ENCODE measurements around the gene LRRC23. TPM values are rescaled to one million over a fixed set of nuclear protein-coding genes. Genes with fewer than 3 reads are reported as not detected.

LRRC23 gene
- total and polyA plus RNA-seq, 2 of the 13 experiments (the other 11 are each of a cell fraction or from before 2014, with no cell fraction given) = 6.0 to 7.8 TPM

DNA sequence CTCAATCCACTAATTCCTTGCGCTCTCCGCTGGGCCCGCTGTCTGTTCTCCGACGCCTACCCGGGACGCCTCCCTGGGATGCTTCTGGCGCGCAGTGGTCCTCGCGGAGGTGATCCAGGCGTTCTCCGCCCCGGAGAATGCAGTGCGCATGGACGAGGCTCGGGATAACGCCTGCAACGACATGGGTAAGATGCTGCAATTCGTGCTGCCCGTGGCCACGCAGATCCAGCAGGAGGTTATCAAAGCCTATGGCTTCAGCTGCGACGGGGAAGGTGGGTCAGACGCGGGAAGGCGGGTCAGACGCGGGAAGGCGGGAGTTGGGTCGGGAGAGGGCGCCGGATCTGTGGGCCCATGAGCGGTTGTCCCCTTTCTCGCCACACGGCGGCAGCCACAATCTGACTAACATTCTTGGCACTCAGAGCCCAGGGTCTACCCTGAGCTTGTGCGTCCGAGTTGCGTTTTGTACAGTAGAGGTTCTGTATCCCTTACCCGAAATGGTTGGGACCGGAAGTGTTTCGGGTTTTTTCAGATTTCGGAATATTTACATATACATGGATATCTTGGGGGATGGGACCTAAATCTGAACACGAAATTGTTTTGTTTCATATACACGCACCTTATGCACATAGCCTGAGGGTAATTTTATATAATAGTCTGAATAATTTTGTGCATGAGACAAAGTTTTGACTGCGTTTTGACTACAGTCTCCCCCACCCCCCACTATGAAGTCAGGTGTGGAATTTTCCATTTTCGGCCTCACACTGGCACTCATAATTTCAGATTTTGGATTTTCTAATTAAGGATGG, 40.0 kb downstream of the LRRC23 start (continued):
- TF ChIP-seq, protein P1, sequence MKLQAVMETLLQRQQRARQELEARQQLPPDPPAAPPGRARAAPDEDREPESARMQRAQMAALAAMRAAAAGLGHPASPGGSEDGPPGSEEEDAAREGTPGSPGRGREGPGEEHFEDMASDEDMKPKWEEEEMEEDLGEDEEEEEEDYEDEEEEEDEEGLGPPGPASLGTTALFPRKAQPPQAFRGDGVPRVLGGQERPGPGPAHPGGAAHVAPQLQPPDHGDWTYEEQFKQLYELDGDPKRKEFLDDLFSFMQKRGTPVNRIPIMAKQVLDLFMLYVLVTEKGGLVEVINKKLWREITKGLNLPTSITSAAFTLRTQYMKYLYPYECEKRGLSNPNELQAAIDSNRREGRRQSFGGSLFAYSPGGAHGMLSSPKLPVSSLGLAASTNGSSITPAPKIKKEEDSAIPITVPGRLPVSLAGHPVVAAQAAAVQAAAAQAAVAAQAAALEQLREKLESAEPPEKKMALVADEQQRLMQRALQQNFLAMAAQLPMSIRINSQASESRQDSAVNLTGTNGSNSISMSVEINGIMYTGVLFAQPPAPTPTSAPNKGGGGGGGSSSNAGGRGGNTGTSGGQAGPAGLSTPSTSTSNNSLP (IDR thresholded peaks at IDR 0.05; ENCODE audit: low read depth, low read length) = no peak
- TF ChIP-seq ZNF414 (CRISPR knock-in tag; IDR thresholded peaks at IDR 0.05) = no peak
- no peak for TF ChIP-seq JUND (CRISPR knock-in tag; IDR thresholded peaks at IDR 0.05)
- TF ChIP-seq CSRNP2 (CRISPR knock-in tag; conservative IDR thresholded peaks at IDR 0.05; ENCODE audit: low read depth) = no peak
- TF ChIP-seq ZBTB7A (CRISPR knock-in tag; IDR thresholded peaks at IDR 0.05) = peak; percentile 72; the same call in 1 of the 2 replicates
- no peak for TF ChIP-seq FOSL1 (CRISPR knock-in tag; IDR thresholded peaks at IDR 0.05; ENCODE audit: borderline replicate concordance)
- no peak for TF ChIP-seq RORA (CRISPR knock-in tag; IDR thresholded peaks at IDR 0.05)
- peak; percentile 90 for TF ChIP-seq ZNF605 (CRISPR knock-in tag; IDR thresholded peaks at IDR 0.05)
- no peak for TF ChIP-seq ZNF570 (CRISPR knock-in tag; IDR thresholded peaks at IDR 0.05; ENCODE audit: borderline replicate concordance)
- TF ChIP-seq HNF4A (CRISPR knock-in tag; IDR thresholded peaks at IDR 0.05) = peak; percentile 29; the same call in 1 of the 2 replicates
- TF ChIP-seq ZNF501 (CRISPR knock-in tag; IDR thresholded peaks at IDR 0.05) = peak; percentile 84
- no peak for TF ChIP-seq DPF2 (CRISPR knock-in tag; IDR thresholded peaks at IDR 0.05; ENCODE audit: borderline replicate concordance, low read depth)
- TF ChIP-seq HES4 (CRISPR knock-in tag; IDR thresholded peaks at IDR 0.05; ENCODE audit: borderline replicate concordance) = peak; percentile 19; the same call in 1 of the 2 replicates
- no peak for TF ChIP-seq ZBTB43 (CRISPR knock-in tag; conservative IDR thresholded peaks at IDR 0.05)
- no peak for TF ChIP-seq NFE2L1 (CRISPR knock-in tag; IDR thresholded peaks at IDR 0.05; ENCODE audit: borderline replicate concordance)
- TF ChIP-seq ZNF670 (CRISPR knock-in tag; IDR thresholded peaks at IDR 0.05; ENCODE audit: borderline replicate concordance) = 0 out of 2 replicates have a peak, but pooled peaks have one; percentile 51
- no peak for TF ChIP-seq ZNF382 (CRISPR knock-in tag; IDR thresholded peaks at IDR 0.05; ENCODE audit: borderline replicate concordance)
- TF ChIP-seq MYNN (CRISPR knock-in tag; IDR thresholded peaks at IDR 0.05; ENCODE audit: low read depth) = no peak
- peak; percentile 82; the same call in 1 of the 2 replicates for TF ChIP-seq HNF1B (CRISPR knock-in tag; IDR thresholded peaks at IDR 0.05)
- TF ChIP-seq, protein P2, sequence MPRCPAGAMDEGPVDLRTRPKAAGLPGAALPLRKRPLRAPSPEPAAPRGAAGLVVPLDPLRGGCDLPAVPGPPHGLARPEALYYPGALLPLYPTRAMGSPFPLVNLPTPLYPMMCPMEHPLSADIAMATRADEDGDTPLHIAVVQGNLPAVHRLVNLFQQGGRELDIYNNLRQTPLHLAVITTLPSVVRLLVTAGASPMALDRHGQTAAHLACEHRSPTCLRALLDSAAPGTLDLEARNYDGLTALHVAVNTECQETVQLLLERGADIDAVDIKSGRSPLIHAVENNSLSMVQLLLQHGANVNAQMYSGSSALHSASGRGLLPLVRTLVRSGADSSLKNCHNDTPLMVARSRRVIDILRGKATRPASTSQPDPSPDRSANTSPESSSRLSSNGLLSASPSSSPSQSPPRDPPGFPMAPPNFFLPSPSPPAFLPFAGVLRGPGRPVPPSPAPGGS (CRISPR knock-in tag; IDR thresholded peaks at IDR 0.05) = peak; percentile 88
